Astrocyte (in vitro differentiated cells and primary cell): ENCODE data around the gene TRIM7.

Experiments used
- EZH2 ChIP-seq: IDR thresholded peaks from 2 replicates; pipeline ENCODE4 v1.6.1; 2012; ENCODE audit warnings: mild to moderate bottlenecking, low read length, inconsistent platforms; ENCODE audit not compliant: insufficient read depth
- TF ChIP-seq, protein P1 (sequence below): IDR thresholded peaks from 2 replicates; pipeline ENCODE4 v1.5.1; 2011; ENCODE audit warnings: low read depth, mild to moderate bottlenecking, inconsistent platforms, low read length, moderate library complexity; ENCODE audit not compliant: insufficient read depth

DNA sequence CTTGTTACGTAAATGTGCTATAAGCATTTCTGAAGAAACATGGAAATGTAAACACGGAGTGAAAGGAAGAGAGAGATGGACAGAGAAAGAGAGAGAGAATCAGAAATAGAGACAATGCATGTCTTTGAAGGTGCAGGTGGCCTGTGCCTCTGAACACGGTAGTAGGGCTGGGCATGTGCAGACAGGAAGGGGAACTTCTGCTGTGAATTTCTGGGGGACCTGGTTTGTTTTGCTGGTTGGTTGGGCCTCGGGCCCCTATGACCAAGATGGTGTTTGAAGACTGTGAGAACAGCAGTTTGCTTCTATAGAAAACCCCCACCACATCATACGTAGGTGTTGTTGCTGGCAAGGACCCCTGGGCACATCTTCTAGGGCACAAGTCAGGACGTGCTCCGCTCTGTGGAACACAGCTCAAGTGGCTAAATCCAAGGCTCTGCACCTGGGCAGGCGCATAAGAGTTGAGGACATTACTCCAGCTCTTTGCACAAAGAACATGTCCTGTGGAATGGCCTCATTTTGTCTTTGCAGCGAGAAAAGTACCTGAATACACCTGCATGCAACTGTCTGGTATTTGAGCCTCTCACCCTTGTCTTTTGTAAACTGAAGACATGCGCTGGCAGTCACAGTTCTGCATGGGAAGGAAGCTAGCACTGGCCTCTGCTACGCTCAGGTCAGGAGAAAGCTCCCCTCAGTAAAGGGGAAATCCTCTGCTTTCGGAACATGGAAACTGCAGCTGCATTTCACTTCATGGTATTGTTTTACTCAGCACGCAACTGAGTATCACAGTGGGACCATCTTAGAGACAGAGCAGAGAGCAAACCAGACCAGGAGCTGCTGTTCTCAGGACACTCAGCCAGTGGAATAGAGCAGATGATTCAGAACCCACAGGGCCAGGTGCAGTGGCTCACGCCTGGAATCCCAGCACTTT is 54.9 kb downstream of the TRIM7 start:
- TF ChIP-seq, protein P1, sequence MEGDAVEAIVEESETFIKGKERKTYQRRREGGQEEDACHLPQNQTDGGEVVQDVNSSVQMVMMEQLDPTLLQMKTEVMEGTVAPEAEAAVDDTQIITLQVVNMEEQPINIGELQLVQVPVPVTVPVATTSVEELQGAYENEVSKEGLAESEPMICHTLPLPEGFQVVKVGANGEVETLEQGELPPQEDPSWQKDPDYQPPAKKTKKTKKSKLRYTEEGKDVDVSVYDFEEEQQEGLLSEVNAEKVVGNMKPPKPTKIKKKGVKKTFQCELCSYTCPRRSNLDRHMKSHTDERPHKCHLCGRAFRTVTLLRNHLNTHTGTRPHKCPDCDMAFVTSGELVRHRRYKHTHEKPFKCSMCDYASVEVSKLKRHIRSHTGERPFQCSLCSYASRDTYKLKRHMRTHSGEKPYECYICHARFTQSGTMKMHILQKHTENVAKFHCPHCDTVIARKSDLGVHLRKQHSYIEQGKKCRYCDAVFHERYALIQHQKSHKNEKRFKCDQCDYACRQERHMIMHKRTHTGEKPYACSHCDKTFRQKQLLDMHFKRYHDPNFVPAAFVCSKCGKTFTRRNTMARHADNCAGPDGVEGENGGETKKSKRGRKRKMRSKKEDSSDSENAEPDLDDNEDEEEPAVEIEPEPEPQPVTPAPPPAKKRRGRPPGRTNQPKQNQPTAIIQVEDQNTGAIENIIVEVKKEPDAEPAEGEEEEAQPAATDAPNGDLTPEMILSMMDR: no peak
- no peak for TF ChIP-seq EZH2
